DOHH2 (cell line): Measurements from ENCODE around the gene IFNGR2.

ENCODE experiments used
- H3F3A ChIP-seq: fragments of 200-600 bp; sonication (generic), shearing (Covaris generic); 2 replicates; pipeline ENCODE4 v1.6.0; 2016; ENCODE audit warnings: antibody characterized with exemption, mild to moderate bottlenecking; ENCODE audit not compliant: control insufficient read depth, insufficient read depth
- H3K27ac ChIP-seq: fragments of 200-600 bp; sonication (generic); 2 replicates; pipeline ENCODE4 v1.5.1; 2014; ENCODE audit warnings: low read depth, mild to moderate bottlenecking, low read length, moderate library complexity
- H3K27me3 ChIP-seq: fragments of 200-600 bp; sonication (generic); 2 replicates; pipeline ENCODE4 v1.6.1; 2014; ENCODE audit warnings: mild to moderate bottlenecking, low read length, mixed read lengths; ENCODE audit not compliant: control insufficient read depth
- H3K36me3 ChIP-seq: fragments of 200-600 bp; sonication (generic); 2 replicates; pipeline ENCODE4 v1.6.1; 2014; ENCODE audit warnings: mild to moderate bottlenecking, low read length, moderate library complexity, mixed read lengths; ENCODE audit not compliant: control insufficient read depth
- H3K4me1 ChIP-seq: fragments of 200-600 bp; sonication (generic); 2 replicates; pipeline ENCODE4 v1.6.1; 2014; ENCODE audit warnings: mild to moderate bottlenecking, low read length, mixed read lengths; ENCODE audit not compliant: control insufficient read depth
- H3K4me2 ChIP-seq: fragments of 200-600 bp; sonication (generic); 2 replicates; pipeline ENCODE4 v1.6.0; 2014; ENCODE audit warnings: mild to moderate bottlenecking, low read length, moderate library complexity
- H3K4me3 ChIP-seq: fragments of 200-600 bp; sonication (generic); 2 replicates; pipeline ENCODE4 v1.5.1; 2014; ENCODE audit warnings: mild to moderate bottlenecking, low read length, mixed read lengths
- H3K79me2 ChIP-seq: fragments of 200-600 bp; sonication (generic); 2 replicates; pipeline ENCODE4 v1.6.1; 2014; ENCODE audit warnings: mild to moderate bottlenecking, low read length, mixed read lengths; ENCODE audit not compliant: control insufficient read depth
- H3K9me2 ChIP-seq: fragments of 200-600 bp; sonication (generic); replicated peaks from 2 replicates; pipeline ENCODE4 v1.6.1; 2014; ENCODE audit warnings: mild to moderate bottlenecking, low read length, mixed read lengths; ENCODE audit not compliant: control insufficient read depth
- H3K9me3 ChIP-seq: fragments of 200-600 bp; sonication (generic); 2 replicates; pipeline ENCODE4 v1.6.1; 2014; ENCODE audit warnings: antibody characterized with exemption, low read length, mixed read lengths; ENCODE audit not compliant: control insufficient read depth, insufficient read depth
- H4K20me1 ChIP-seq: fragments of 200-600 bp; sonication (generic); 2 replicates; pipeline ENCODE4 v1.6.0; 2014; ENCODE audit warnings: low read depth, mild to moderate bottlenecking, antibody characterized with exemption, low read length, moderate library complexity; ENCODE audit not compliant: control insufficient read depth, insufficient read depth
- EZH2phosphoT487 ChIP-seq: fragments of 200-600 bp; sonication (generic); IDR thresholded peaks from 2 replicates; pipeline ENCODE4 v1.6.1; 2017; ENCODE audit warnings: borderline replicate concordance, mild to moderate bottlenecking, antibody characterized with exemption, low read length, moderate library complexity, mixed read lengths
- TF ChIP-seq, protein P1 (sequence below): fragments of 200-600 bp; sonication (generic); IDR thresholded peaks from one replicate; pipeline ENCODE4 v1.5.1; 2014; ENCODE audit warnings: antibody characterized with exemption, mild to moderate bottlenecking, low read depth, low read length; ENCODE audit not compliant: poor library complexity, severe bottlenecking

IFNGR2 gene

DNA sequence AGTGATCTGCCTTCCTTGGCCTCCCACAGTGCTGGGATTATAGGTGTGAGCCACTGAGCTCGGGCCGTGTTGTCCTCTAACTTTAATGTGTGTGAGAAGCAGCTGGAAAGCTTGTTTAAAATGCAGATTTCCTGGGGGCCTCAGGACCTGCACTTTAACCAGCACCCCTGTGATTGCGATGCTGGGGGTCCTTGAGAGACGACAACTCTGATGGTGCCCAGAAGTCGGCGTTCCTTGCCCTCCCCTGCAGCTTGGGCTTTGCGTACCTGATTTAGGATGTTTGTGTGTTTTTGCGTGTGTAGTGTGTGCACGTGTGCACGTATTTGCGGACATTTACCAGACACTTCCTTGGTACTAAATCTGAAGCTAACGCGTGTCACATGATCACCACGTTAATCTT, 10.9 kb downstream of the IFNGR2 start:
- H3K4me2 ChIP-seq: no peak overlapping the region
- peaks cover 3% of the 10 kb centered on the region; the same call in 1 of the 2 replicates for H4K20me1 ChIP-seq
- H3K9me3 ChIP-seq: no peaks in the 10 kb centered on the region
- H3K4me3 ChIP-seq: no peak overlapping the region
- TF ChIP-seq EZH2phosphoT487: no peak
- TF ChIP-seq, protein P1, sequence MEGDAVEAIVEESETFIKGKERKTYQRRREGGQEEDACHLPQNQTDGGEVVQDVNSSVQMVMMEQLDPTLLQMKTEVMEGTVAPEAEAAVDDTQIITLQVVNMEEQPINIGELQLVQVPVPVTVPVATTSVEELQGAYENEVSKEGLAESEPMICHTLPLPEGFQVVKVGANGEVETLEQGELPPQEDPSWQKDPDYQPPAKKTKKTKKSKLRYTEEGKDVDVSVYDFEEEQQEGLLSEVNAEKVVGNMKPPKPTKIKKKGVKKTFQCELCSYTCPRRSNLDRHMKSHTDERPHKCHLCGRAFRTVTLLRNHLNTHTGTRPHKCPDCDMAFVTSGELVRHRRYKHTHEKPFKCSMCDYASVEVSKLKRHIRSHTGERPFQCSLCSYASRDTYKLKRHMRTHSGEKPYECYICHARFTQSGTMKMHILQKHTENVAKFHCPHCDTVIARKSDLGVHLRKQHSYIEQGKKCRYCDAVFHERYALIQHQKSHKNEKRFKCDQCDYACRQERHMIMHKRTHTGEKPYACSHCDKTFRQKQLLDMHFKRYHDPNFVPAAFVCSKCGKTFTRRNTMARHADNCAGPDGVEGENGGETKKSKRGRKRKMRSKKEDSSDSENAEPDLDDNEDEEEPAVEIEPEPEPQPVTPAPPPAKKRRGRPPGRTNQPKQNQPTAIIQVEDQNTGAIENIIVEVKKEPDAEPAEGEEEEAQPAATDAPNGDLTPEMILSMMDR: no peak
- H3K36me3 ChIP-seq: peaks cover 80% of the 10 kb centered on the region
- H3K79me2 ChIP-seq: peaks cover 94% of the 10 kb centered on the region
- H3K27me3 ChIP-seq: no peaks in the 10 kb centered on the region
- H3K27ac ChIP-seq: no peak overlapping the region
- no peaks in the 10 kb centered on the region for H3K9me2 ChIP-seq
- H3F3A ChIP-seq: peaks cover 2% of the 10 kb centered on the region; the same call in 1 of the 2 replicates
- H3K4me1 ChIP-seq: peaks cover 24% of the 10 kb centered on the region

DNA sequence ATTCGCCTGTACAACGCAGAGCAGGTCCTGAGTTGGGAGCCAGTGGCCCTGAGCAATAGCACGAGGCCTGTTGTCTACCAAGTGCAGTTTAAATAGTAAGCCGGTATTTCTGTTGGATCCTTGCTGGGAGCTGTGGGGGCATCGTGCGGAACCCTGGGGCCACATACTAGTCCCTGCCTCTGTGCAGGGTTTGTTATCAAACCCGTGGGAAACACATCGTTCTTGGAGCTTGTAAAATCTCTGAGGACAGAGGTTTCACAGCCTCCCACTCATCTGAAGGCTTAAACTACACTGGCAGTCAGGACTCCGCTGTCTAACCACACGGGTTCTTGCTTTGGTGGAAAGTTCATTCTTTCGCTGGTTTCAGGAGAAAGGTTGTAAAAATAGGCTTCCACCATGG, 11.7 kb downstream of the IFNGR2 start:
- H3K4me1 ChIP-seq: peaks cover 20% of the 10 kb centered on the region
- H3K4me3 ChIP-seq: no peak overlapping the region
- no peaks in the 10 kb centered on the region for H3K27me3 ChIP-seq
- no peaks in the 10 kb centered on the region for H3K9me3 ChIP-seq
- H3F3A ChIP-seq: peaks cover 2% of the 10 kb centered on the region; the same call in 1 of the 2 replicates
- H3K36me3 ChIP-seq: peaks cover 81% of the 10 kb centered on the region
- H4K20me1 ChIP-seq: peaks cover 3% of the 10 kb centered on the region; the same call in 1 of the 2 replicates
- TF ChIP-seq EZH2phosphoT487: no peak
- TF ChIP-seq, protein P1: no peak
- no peak overlapping the region for H3K4me2 ChIP-seq
- H3K27ac ChIP-seq: no peak overlapping the region
- H3K9me2 ChIP-seq: no peaks in the 10 kb centered on the region
- H3K79me2 ChIP-seq: peaks cover 94% of the 10 kb centered on the region

DNA sequence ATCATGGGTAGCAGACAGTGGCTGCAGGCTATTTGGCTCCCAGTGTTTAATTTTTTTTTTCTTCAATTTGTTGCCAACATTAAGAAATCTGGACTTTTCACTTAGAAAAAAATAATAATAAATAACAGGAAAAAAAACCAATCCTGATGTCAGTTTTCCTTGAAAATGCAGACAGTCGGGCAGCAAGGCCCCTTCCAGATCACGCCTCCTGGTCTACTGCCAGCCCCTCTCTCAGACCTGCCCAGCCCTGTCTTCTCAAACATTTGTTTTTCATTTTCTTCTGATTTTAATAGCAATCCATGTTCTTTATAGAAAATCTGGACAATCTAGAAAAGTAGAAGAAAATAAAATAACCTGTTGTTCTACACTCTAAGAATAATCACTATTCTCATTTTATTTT, 15.5 kb downstream of the IFNGR2 start:
- Histone ChIP-seq H3K27me3 (no peaks in the 10 kb centered on the region), H3F3A (peaks cover 2% of the 10 kb centered on the region; the same call in 1 of the 2 replicates), H3K27ac (no peak overlapping the region), H3K4me1 (no peaks in the 10 kb centered on the region), H3K36me3 (peaks cover 78% of the 10 kb centered on the region), H3K4me2 (no peak overlapping the region), H3K4me3 (no peak overlapping the region), H3K9me2 (no peaks in the 10 kb centered on the region), H3K79me2 (peaks cover 74% of the 10 kb centered on the region), H4K20me1 (no peaks in the 10 kb centered on the region), H3K9me3 (no peaks in the 10 kb centered on the region)
- TF ChIP-seq EZH2phosphoT487: no peak
- TF ChIP-seq, protein P1: no peak
